HG02970 (cell line): ENCODE results near the gene C22orf31.
"Not testable (repeated sequence)": the region's sequence is repeated elsewhere in the genome, so short reads cannot be mapped to it uniquely, and the experiment has no call there.

Source experiments
- ATAC-seq: cut with Tn5 transposase; IDR thresholded peaks from one replicate; pipeline ENCODE4 v1.9.1; 2021; ENCODE audit warnings: mild to moderate bottlenecking, moderate library complexity, moderate number of reproducible peaks; ENCODE audit not compliant: unreplicated experiment, low FRiP score

Gene C22orf31

GRCh38 chr22:29060251-29060869 lies 1.3 kb downstream of the C22orf31 start:
- ATAC-seq: no peak

GRCh38 chr22:29056472-29056871 lies 5.2 kb downstream of the C22orf31 start:
- no peak for ATAC-seq

- no peak for ATAC-seq
Observed at GRCh38 chr22:29055192-29055830, 6.3 kb downstream of the C22orf31 start.

GRCh38 chr22:29054251-29054767 lies 7.3 kb downstream of the C22orf31 start:
- no peak for ATAC-seq

- no peak for ATAC-seq
Observed at GRCh38 chr22:29053048-29053702, 8.5 kb downstream of the C22orf31 start.

GRCh38 chr22:29050457-29050856 lies 11.2 kb downstream of the C22orf31 start:
- ATAC-seq: no peak

- no peak for ATAC-seq
Observed at GRCh38 chr22:29049655-29050263, 11.9 kb downstream of the C22orf31 start.

GRCh38 chr22:29048822-29049654 lies 12.6 kb downstream of the C22orf31 start:
- ATAC-seq: no peak

GRCh38 chr22:29044657-29045176 lies 16.9 kb downstream of the C22orf31 start:
- ATAC-seq: no peak

- ATAC-seq: no peak
Observed at GRCh38 chr22:29043906-29044575, 17.6 kb downstream of the C22orf31 start.

- ATAC-seq: no peak
Observed at GRCh38 chr22:29041408-29041807, 20.2 kb downstream of the C22orf31 start.

- no peak for ATAC-seq
Observed at GRCh38 chr22:29040385-29041275, 21.0 kb downstream of the C22orf31 start.

- not testable (repeated sequence) for ATAC-seq
Observed at GRCh38 chr22:29039684-29040083, 21.9 kb downstream of the C22orf31 start.

GRCh38 chr22:29039148-29039547 lies 22.5 kb downstream of the C22orf31 start:
- no peak for ATAC-seq

GRCh38 chr22:29037340-29037932 lies 24.2 kb downstream of the C22orf31 start:
- ATAC-seq: no peak

- no peak for ATAC-seq
Observed at GRCh38 chr22:29032584-29032983, 29.0 kb downstream of the C22orf31 start.

GRCh38 chr22:29032014-29032475 lies 29.6 kb downstream of the C22orf31 start:
- ATAC-seq: no peak
